Neural cell (in vitro differentiated cells): Measurements from ENCODE around the gene TOGARAM2.

Experiments used
- EP300 ChIP-seq: fragments of 450-650 bp; conservative IDR thresholded peaks from 2 replicates; pipeline ENCODE4 v1.6.1; 2014; ENCODE audit warnings: antibody characterized with exemption, mild to moderate bottlenecking, moderate library complexity; ENCODE audit not compliant: poor library complexity, severe bottlenecking
- EZH2 ChIP-seq: fragments of 200-600, 300-800 bp; shearing (Covaris generic), sonication (generic); IDR thresholded peaks from 2 replicates; pipeline ENCODE4 v1.6.1; 2014; ENCODE audit warnings: antibody characterized with exemption, low read length, borderline replicate concordance, mild to moderate bottlenecking; ENCODE audit not compliant: insufficient read depth, poor library complexity, severe bottlenecking
- MXI1 ChIP-seq: fragments of 450-650 bp; conservative IDR thresholded peaks from 2 replicates; pipeline ENCODE4 v1.6.1; 2014; ENCODE audit warnings: antibody characterized with exemption, mild to moderate bottlenecking; ENCODE audit not compliant: poor library complexity, severe bottlenecking
- POLR2AphosphoS5 ChIP-seq: IDR thresholded peaks from 2 replicates; pipeline ENCODE4 v1.6.1; 2012
- RAD21 ChIP-seq: fragments of 450-650 bp; conservative IDR thresholded peaks from 2 replicates; pipeline ENCODE4 v1.6.1; 2014; ENCODE audit warnings: antibody characterized with exemption, mild to moderate bottlenecking, moderate library complexity
- SMC3 ChIP-seq: fragments of 450-650 bp; conservative IDR thresholded peaks from 2 replicates; pipeline ENCODE4 v1.6.1; 2014; ENCODE audit warnings: antibody characterized with exemption, mild to moderate bottlenecking, moderate library complexity; ENCODE audit not compliant: poor library complexity
- TF ChIP-seq, protein P1 (sequence below): fragments of 450-650 bp; IDR thresholded peaks from 2 replicates; pipeline ENCODE4 v1.5.1; 2014; ENCODE audit warnings: antibody characterized with exemption, mild to moderate bottlenecking, moderate library complexity; ENCODE audit not compliant: poor library complexity, severe bottlenecking
- TF ChIP-seq, protein P2 (sequence below): IDR thresholded peaks from 2 replicates; pipeline ENCODE4 v1.6.1; 2012; ENCODE audit warnings: borderline replicate concordance

GRCh38 chr2:29016504-29016903 is 35.4 kb downstream of the TOGARAM2 start:
- TF ChIP-seq, protein P1, sequence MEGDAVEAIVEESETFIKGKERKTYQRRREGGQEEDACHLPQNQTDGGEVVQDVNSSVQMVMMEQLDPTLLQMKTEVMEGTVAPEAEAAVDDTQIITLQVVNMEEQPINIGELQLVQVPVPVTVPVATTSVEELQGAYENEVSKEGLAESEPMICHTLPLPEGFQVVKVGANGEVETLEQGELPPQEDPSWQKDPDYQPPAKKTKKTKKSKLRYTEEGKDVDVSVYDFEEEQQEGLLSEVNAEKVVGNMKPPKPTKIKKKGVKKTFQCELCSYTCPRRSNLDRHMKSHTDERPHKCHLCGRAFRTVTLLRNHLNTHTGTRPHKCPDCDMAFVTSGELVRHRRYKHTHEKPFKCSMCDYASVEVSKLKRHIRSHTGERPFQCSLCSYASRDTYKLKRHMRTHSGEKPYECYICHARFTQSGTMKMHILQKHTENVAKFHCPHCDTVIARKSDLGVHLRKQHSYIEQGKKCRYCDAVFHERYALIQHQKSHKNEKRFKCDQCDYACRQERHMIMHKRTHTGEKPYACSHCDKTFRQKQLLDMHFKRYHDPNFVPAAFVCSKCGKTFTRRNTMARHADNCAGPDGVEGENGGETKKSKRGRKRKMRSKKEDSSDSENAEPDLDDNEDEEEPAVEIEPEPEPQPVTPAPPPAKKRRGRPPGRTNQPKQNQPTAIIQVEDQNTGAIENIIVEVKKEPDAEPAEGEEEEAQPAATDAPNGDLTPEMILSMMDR = no peak
- TF ChIP-seq POLR2AphosphoS5 (no peak), EZH2 (no peak), EP300 (no peak), SMC3 (no peak), RAD21 (no peak), MXI1 (no peak)
- TF ChIP-seq, protein P2, sequence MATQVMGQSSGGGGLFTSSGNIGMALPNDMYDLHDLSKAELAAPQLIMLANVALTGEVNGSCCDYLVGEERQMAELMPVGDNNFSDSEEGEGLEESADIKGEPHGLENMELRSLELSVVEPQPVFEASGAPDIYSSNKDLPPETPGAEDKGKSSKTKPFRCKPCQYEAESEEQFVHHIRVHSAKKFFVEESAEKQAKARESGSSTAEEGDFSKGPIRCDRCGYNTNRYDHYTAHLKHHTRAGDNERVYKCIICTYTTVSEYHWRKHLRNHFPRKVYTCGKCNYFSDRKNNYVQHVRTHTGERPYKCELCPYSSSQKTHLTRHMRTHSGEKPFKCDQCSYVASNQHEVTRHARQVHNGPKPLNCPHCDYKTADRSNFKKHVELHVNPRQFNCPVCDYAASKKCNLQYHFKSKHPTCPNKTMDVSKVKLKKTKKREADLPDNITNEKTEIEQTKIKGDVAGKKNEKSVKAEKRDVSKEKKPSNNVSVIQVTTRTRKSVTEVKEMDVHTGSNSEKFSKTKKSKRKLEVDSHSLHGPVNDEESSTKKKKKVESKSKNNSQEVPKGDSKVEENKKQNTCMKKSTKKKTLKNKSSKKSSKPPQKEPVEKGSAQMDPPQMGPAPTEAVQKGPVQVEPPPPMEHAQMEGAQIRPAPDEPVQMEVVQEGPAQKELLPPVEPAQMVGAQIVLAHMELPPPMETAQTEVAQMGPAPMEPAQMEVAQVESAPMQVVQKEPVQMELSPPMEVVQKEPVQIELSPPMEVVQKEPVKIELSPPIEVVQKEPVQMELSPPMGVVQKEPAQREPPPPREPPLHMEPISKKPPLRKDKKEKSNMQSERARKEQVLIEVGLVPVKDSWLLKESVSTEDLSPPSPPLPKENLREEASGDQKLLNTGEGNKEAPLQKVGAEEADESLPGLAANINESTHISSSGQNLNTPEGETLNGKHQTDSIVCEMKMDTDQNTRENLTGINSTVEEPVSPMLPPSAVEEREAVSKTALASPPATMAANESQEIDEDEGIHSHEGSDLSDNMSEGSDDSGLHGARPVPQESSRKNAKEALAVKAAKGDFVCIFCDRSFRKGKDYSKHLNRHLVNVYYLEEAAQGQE = no peak
